DOHH2 (cell line): Measurements from ENCODE around the gene LAPTM5.

Source experiments
- CTCF ChIP-seq: fragments of 200-600 bp; sonication (generic); IDR thresholded peaks from one replicate; pipeline ENCODE4 v1.5.1; 2014; ENCODE audit warnings: antibody characterized with exemption, mild to moderate bottlenecking, low read depth, low read length; ENCODE audit not compliant: poor library complexity, severe bottlenecking
- EZH2phosphoT487 ChIP-seq: fragments of 200-600 bp; sonication (generic); IDR thresholded peaks from 2 replicates; pipeline ENCODE4 v1.6.1; 2017; ENCODE audit warnings: borderline replicate concordance, mild to moderate bottlenecking, antibody characterized with exemption, low read length, moderate library complexity, mixed read lengths

- peak; percentile 70 for TF ChIP-seq CTCF
- no peak for TF ChIP-seq EZH2phosphoT487
These were observed 49.9 kb downstream of the LAPTM5 start for GRCh38 chr1:30707412-30708360.
